Transverse colon (tissue), 4 donors: ENCODE data around the gene TMEM220. TPM values are rescaled to one million over a fixed set of nuclear protein-coding genes. Genes with fewer than 3 reads are reported as not detected.

Source experiments
- DNase-seq: peaks from one replicate; pipeline ENCODE4 v3.0.0-alpha.2; 2019
- H3K27ac ChIP-seq, 4 donors: fragments of 200-600 bp; sonication (generic); 2 replicates each; pipeline ENCODE4 v1.5.1; 2016 to 2018; ENCODE audit warnings: inconsistent platforms in 4 of 4
- H3K27me3 ChIP-seq: fragments of 200-600 bp; sonication (generic); 2 replicates; pipeline ENCODE4 v1.5.1; 2017; ENCODE audit warnings: inconsistent platforms
- H3K36me3 ChIP-seq, 4 donors: fragments of 200-600 bp; sonication (generic); 2 replicates each; pipeline ENCODE4 v1.5.1; 2017 to 2019; ENCODE audit warnings: inconsistent platforms in 4 of 4
- H3K4me1 ChIP-seq, 4 donors: fragments of 200-600 bp; sonication (generic); 2 replicates each; pipeline ENCODE4 v1.5.1; 2017 to 2020; ENCODE audit warnings: inconsistent platforms in 4 of 4
- H3K4me3 ChIP-seq, 4 donors: fragments of 200-600 bp; sonication (generic); 1 replicate in 1 of 4; 2 replicates in 3 of 4; pipeline versions ENCODE4 v1.5.1 to v1.6.1; 2017 to 2019; ENCODE audit warnings: inconsistent platforms in 4 of 4
- H3K9me3 ChIP-seq, 2 donors: fragments of 200-600 bp; sonication (generic); 2 replicates each; pipeline ENCODE4 v1.5.1; 2017 to 2019; ENCODE audit warnings: inconsistent platforms in 2 of 2
- EP300 ChIP-seq: sonication (generic); formaldehyde crosslinking; IDR thresholded peaks from one replicate; pipeline ENCODE4 v1.6.1; 2017; ENCODE audit warnings: antibody characterized with exemption, low read depth
- POLR2A ChIP-seq: fragments of 450-650 bp; IDR thresholded peaks from one replicate; pipeline ENCODE4 v1.6.1; 2016; ENCODE audit warnings: antibody characterized with exemption, mild to moderate bottlenecking, moderate library complexity
- POLR2AphosphoS5 ChIP-seq, 3 donors: sonication (generic); formaldehyde crosslinking; IDR thresholded peaks; one replicate each; pipeline ENCODE4 v1.6.1; 2016; ENCODE audit warnings: antibody characterized with exemption in 3 of 3
- WGBS, 2 donors: methylation state at CpG; one replicate each; pipeline ENCODE4 v1.1.5; 2018; ENCODE audit warnings: low coverage in 1 of 2; 5-methylcytosine and 5-hydroxymethylcytosine counted together
- in situ Hi-C, 4 donors: fragments of 200-750 bp; cut with MboI; loops; one replicate each; pipeline versions ENCODE4 v1.15.0 to v1.15.1; 2017; ENCODE audit warnings: low sequenced_read_pairs in 3 of 4, low pct_ligation_motif_present in 1 of 4, low pct_unique_long_range_greater_than_20kb in 1 of 4
- intact Hi-C: fragments of 100-400 bp; cut with DNase I; formaldehyde crosslinking; loops from one replicate; pipeline ENCODE4 v1.15.1; 2023; ENCODE audit warnings: low total_unique reads
- total RNA-seq, 4 donors: library from RNA; depleted of rRNA; stranded (reverse); fragments of >200 nt; gene quantifications; one replicate each; pipeline ENCODE4 v1.1.0, GENCODE V29; 2016
- TF ChIP-seq, protein P1 (sequence below), 5 experiments: fragments of 200-600 bp in 3 of 5; fragments of 450-650 bp in 2 of 5; sonication (generic) in 3 of 5; IDR thresholded peaks; 1 replicate in 2 of 5; 2 replicates in 3 of 5; pipeline ENCODE4 v1.5.1; 2016 to 2017; ENCODE audit warnings: antibody characterized with exemption in 5 of 5, inconsistent platforms in 3 of 5, mild to moderate bottlenecking in 2 of 5, moderate library complexity in 1 of 5

The TMEM220 gene
- total RNA-seq, 4 donors from 2014 or later = 2.4 to 18.2 (median 8.1) TPM; not detected in 1

- Histone ChIP-seq H3K36me3 (no peaks in the 10 kb centered on the region), H3K4me3 (no peak overlapping the region), H3K9me3 (peaks cover 0 to 2% of the 10 kb centered on the region in 2 donors), H3K27ac (no peak overlapping the region), H3K4me1 (peaks cover 0 to 4% (median 2%) of the 10 kb centered on the region in 4 donors), H3K27me3 (no peaks in the 10 kb centered on the region)
- DNase-seq = no peak
- TF ChIP-seq POLR2AphosphoS5 (IDR thresholded peaks at IDR 0.05) (no peak), POLR2A (no peak), EP300 (no peak)
- TF ChIP-seq, protein P1, sequence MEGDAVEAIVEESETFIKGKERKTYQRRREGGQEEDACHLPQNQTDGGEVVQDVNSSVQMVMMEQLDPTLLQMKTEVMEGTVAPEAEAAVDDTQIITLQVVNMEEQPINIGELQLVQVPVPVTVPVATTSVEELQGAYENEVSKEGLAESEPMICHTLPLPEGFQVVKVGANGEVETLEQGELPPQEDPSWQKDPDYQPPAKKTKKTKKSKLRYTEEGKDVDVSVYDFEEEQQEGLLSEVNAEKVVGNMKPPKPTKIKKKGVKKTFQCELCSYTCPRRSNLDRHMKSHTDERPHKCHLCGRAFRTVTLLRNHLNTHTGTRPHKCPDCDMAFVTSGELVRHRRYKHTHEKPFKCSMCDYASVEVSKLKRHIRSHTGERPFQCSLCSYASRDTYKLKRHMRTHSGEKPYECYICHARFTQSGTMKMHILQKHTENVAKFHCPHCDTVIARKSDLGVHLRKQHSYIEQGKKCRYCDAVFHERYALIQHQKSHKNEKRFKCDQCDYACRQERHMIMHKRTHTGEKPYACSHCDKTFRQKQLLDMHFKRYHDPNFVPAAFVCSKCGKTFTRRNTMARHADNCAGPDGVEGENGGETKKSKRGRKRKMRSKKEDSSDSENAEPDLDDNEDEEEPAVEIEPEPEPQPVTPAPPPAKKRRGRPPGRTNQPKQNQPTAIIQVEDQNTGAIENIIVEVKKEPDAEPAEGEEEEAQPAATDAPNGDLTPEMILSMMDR (IDR thresholded peaks at IDR 0.05) = no peak
- in situ Hi-C loops (loop anchor here in 1 of 4 donors (25.0 kb wide), 1 partner anchor 295 kb away; no protein-coding TSS in a partner anchor), intact Hi-C loops (no loop called here)
- WGBS, 2 donors = 89% methylated on average over 4 of the region's 4 CpGs; no CpG with 5 or more reads in 1 of the 2 donors
Observed at GRCh38 chr17:10767232-10767631, 37.4 kb upstream of the TMEM220 start.

GRCh38 chr17:10762037-10762436 lies 32.2 kb upstream of the TMEM220 start:
- 86% methylated on average over 1 of the region's 1 CpG; no CpG with 5 or more reads in 1 of the 2 donors for WGBS, 2 donors
- Histone ChIP-seq H3K9me3 (no peaks in the 10 kb centered on the region), H3K27ac (no peak overlapping the region), H3K4me3 (no peak overlapping the region), H3K27me3 (no peaks in the 10 kb centered on the region), H3K36me3 (no peaks in the 10 kb centered on the region), H3K4me1 (peaks cover 0 to 2% (median under 1%) of the 10 kb centered on the region in 4 donors)
- TF ChIP-seq POLR2AphosphoS5 (IDR thresholded peaks at IDR 0.05) = no peak
- no peak for TF ChIP-seq EP300
- TF ChIP-seq, protein P1 (IDR thresholded peaks at IDR 0.05) = no peak
- no peak for TF ChIP-seq POLR2A
- DNase-seq = no peak
- in situ Hi-C loops = loop anchor here in 1 of 4 donors (25.0 kb wide), 1 partner anchor 300 kb away; no protein-coding TSS in a partner anchor
- intact Hi-C loops = no loop called here

GRCh38 chr17:10761281-10761680 lies 31.5 kb upstream of the TMEM220 start:
- WGBS, 2 donors = 52% methylated on average over 2 of the region's 2 CpGs; no CpG with 5 or more reads in 1 of the 2 donors
- no peaks in the 10 kb centered on the region for H3K9me3 ChIP-seq
- no peak overlapping the region for H3K4me3 ChIP-seq
- no peaks in the 10 kb centered on the region for H3K36me3 ChIP-seq
- DNase-seq = no peak
- H3K27me3 ChIP-seq = no peaks in the 10 kb centered on the region
- H3K27ac ChIP-seq = no peak overlapping the region
- intact Hi-C loops = no loop called here
- in situ Hi-C loops = loop anchor here in 1 of 4 donors (25.0 kb wide), 1 partner anchor 301 kb away; no protein-coding TSS in a partner anchor
- TF ChIP-seq POLR2AphosphoS5 (IDR thresholded peaks at IDR 0.05) (no peak), POLR2A (no peak), EP300 (no peak)
- TF ChIP-seq, protein P1 (IDR thresholded peaks at IDR 0.05) = no peak
- peaks cover 0 to 7% (median 6%) of the 10 kb centered on the region in 4 donors for H3K4me1 ChIP-seq

DNA sequence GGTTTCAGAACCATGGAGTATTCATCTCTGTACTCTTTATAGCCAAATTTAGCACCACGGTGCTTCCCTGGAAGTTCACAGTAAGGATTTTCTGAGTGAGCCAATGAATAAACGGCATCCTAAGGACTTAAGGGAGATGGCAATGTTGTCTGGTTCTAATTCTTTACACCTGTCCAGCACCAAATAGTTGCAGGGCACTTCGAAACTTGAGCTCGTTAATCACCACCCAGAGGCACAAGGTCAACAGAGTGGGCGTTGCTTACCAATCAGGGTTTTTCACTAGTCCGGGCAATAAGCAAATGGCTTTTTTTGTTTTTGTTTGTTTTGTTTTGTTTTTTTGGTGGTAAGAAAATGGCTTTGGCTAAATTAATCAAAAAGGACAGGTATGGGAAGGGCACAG lies 28.2 kb upstream of the TMEM220 start:
- Histone ChIP-seq H3K4me1 (peaks cover 0 to 7% (median 6%) of the 10 kb centered on the region in 4 donors), H3K36me3 (no peaks in the 10 kb centered on the region), H3K9me3 (no peaks in the 10 kb centered on the region), H3K27me3 (no peaks in the 10 kb centered on the region), H3K27ac (peak overlapping the region in 1 of 4 donors; percentile 50), H3K4me3 (no peak overlapping the region)
- in situ Hi-C loops (loop anchor here in 1 of 4 donors (25.0 kb wide), 1 partner anchor 304 kb away; no protein-coding TSS in a partner anchor), intact Hi-C loops (no loop called here)
- TF ChIP-seq POLR2A = no peak
- TF ChIP-seq, protein P1 (IDR thresholded peaks at IDR 0.05) = no peak
- no peak for TF ChIP-seq EP300
- TF ChIP-seq POLR2AphosphoS5 (IDR thresholded peaks at IDR 0.05) = no peak
- 86 to 92% methylated on average over 4 to 6 of the region's 6 CpGs for WGBS, 2 donors
- no peak for DNase-seq
